Stomach (tissue), 9 donors: ENCODE results near the gene NECTIN4. TPM values are rescaled to one million over a fixed set of nuclear protein-coding genes. Genes with fewer than 3 reads are reported as not detected.

Source experiments
- DNase-seq, 2 donors: peaks; one replicate each; pipeline versions ENCODE4 v3.0.0 to v3.0.0-alpha.2; 2013 to 2019
- H3K27ac ChIP-seq, 5 donors: fragments of 200-600 bp in 4 of 5; sonication (generic) in 4 of 5; one replicate each; pipeline ENCODE4 v1.5.1; 2013 to 2019; ENCODE audit warnings: mild to moderate bottlenecking in 1 of 5, moderate library complexity in 1 of 5
- H3K27me3 ChIP-seq, 3 donors: fragments of 200-600 bp; sonication (generic); one replicate each; pipeline ENCODE4 v1.5.1; 2017 to 2019; ENCODE audit warnings: mixed run types in 1 of 3
- H3K36me3 ChIP-seq, 4 donors: fragments of 200-600 bp; sonication (generic); 1 replicate in 3 of 4; 2 replicates in 1 of 4; pipeline ENCODE4 v1.5.1; 2016 to 2019
- H3K4me1 ChIP-seq, 4 donors: fragments of 200-600 bp; sonication (generic); one replicate each; pipeline ENCODE4 v1.5.1; 2016 to 2019
- H3K4me3 ChIP-seq, 4 donors: fragments of 200-600 bp; sonication (generic) in 3 of 4; one replicate each; pipeline ENCODE4 v1.5.1; 2016 to 2019; ENCODE audit warnings: mild to moderate bottlenecking in 1 of 4
- H3K9me3 ChIP-seq, 4 donors: fragments of 200-600 bp; sonication (generic); one replicate each; pipeline ENCODE4 v1.5.1; 2016 to 2019
- CTCF ChIP-seq, 7 experiments: fragments of 450-650 bp in 4 of 7; fragments of 200-600 bp in 3 of 7; sonication (generic) in 3 of 7; IDR thresholded peaks; one replicate each; pipeline ENCODE4 v1.5.1; 2016 to 2019; ENCODE audit warnings: antibody characterized with exemption in 7 of 7, control low read depth in 2 of 7, mild to moderate bottlenecking in 1 of 7
- EP300 ChIP-seq: sonication (generic); formaldehyde crosslinking; IDR thresholded peaks from one replicate; pipeline ENCODE4 v1.6.1; 2017; ENCODE audit warnings: antibody characterized with exemption
- POLR2A ChIP-seq, 4 donors: fragments of 450-650 bp; IDR thresholded peaks; one replicate each; pipeline ENCODE4 v1.6.1; 2016; ENCODE audit warnings: antibody characterized with exemption in 4 of 4, control low read depth in 2 of 4, mild to moderate bottlenecking in 1 of 4, moderate library complexity in 1 of 4
- POLR2AphosphoS5 ChIP-seq, 3 donors: sonication (generic); formaldehyde crosslinking; IDR thresholded peaks; one replicate each; pipeline ENCODE4 v1.6.1; 2016; ENCODE audit warnings: antibody characterized with exemption in 3 of 3
- WGBS, 5 donors: extraction: QIAGEN DNeasy Blood & Tissue Kit in 3 of 5; methylation state at CpG; one replicate each; pipeline versions ENCODE4 v1.1.5 to v1.1.7; 2013 to 2018; 5-methylcytosine and 5-hydroxymethylcytosine counted together
- intact Hi-C: fragments of 100-400 bp; cut with DNase I; formaldehyde crosslinking; loops from one replicate; pipeline ENCODE4 v1.15.1; 2023; ENCODE audit warnings: low total_unique reads
- polyA plus RNA-seq, 3 donors: library from polyadenylated mRNA; stranded (reverse); fragments of 200-250 nt; gene quantifications; one replicate each; pipeline ENCODE4 v1.2.3, GENCODE V29; 2013
- total RNA-seq, 5 donors: library from RNA; depleted of rRNA; stranded (reverse); fragments of >200 nt; gene quantifications; one replicate each; pipeline versions ENCODE4 v1.1.0 to v1.2.3, GENCODE V29; 2014 to 2016
- donor health status: healthy with polysubstance abuse.
- donor health status: Bipolar disorder and iron deficiency.
- donor health status: healthy.

The NECTIN4 gene
- total and polyA plus RNA-seq, 8 donors: 1.7 to 20.3 (median 5.5) TPM

DNA sequence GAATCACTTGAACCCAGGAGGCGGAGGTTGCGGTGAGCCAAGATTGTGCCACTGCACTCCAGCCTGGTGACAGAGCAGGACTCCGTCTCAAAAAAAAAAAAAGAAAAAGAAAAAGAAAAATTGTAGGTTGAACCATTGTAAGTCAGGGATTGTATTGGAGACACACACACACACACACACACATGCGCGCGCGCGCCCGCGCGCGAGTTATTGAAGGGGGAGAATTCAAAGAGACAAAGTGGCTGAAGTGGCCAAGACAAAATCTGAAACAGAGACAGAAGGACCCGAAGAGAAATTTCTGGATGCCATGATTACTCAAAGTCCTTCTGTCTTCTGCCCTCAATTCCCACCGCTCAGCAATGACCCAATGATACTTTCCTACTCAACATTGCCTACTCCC, 5.1 kb upstream of the NECTIN4 start:
- Histone ChIP-seq H3K9me3 (no peaks in the 10 kb centered on the region), H3K27me3 (no peaks in the 10 kb centered on the region), H3K36me3 (peaks cover 0 to 2% (median 2%) of the 10 kb centered on the region in 4 donors), H3K4me1 (peaks cover 14 to 36% (median 26%) of the 10 kb centered on the region in 4 donors), H3K4me3 (no peak overlapping the region), H3K27ac (no peak overlapping the region)
- intact Hi-C loops: loop anchor here (10.0 kb wide), 1 partner anchor 100 kb away; no protein-coding TSS in a partner anchor
- no peak for DNase-seq
- 85 to 97% (median 96%) methylated on average over 14 of the region's 14 CpGs for WGBS, 5 donors
- no peak for TF ChIP-seq CTCF (IDR thresholded peaks at IDR 0.05)
- no peak for TF ChIP-seq POLR2AphosphoS5 (IDR thresholded peaks at IDR 0.05)
- no peak for TF ChIP-seq EP300
- TF ChIP-seq POLR2A (IDR thresholded peaks at IDR 0.05): no peak

- no peak overlapping the region for H3K4me3 ChIP-seq
- no peaks in the 10 kb centered on the region for H3K27me3 ChIP-seq
- intact Hi-C loops: loop anchor here (10.0 kb wide), 1 partner anchor 98 kb away; no protein-coding TSS in a partner anchor
- DNase-seq: no peak
- peaks cover 9 to 25% (median 13%) of the 10 kb centered on the region in 4 donors for H3K4me1 ChIP-seq
- no peaks in the 10 kb centered on the region for H3K36me3 ChIP-seq
- H3K27ac ChIP-seq: no peak overlapping the region
- TF ChIP-seq CTCF (IDR thresholded peaks at IDR 0.05): no peak
- no peak for TF ChIP-seq POLR2A (IDR thresholded peaks at IDR 0.05)
- no peak for TF ChIP-seq EP300
- no peak for TF ChIP-seq POLR2AphosphoS5 (IDR thresholded peaks at IDR 0.05)
- 62 to 84% (median 68%) methylated on average over 3 of the region's 3 CpGs for WGBS, 5 donors
- H3K9me3 ChIP-seq: no peaks in the 10 kb centered on the region
Measured at GRCh38 chr1:161092621-161093028, 3.3 kb upstream of the NECTIN4 start.

DNA sequence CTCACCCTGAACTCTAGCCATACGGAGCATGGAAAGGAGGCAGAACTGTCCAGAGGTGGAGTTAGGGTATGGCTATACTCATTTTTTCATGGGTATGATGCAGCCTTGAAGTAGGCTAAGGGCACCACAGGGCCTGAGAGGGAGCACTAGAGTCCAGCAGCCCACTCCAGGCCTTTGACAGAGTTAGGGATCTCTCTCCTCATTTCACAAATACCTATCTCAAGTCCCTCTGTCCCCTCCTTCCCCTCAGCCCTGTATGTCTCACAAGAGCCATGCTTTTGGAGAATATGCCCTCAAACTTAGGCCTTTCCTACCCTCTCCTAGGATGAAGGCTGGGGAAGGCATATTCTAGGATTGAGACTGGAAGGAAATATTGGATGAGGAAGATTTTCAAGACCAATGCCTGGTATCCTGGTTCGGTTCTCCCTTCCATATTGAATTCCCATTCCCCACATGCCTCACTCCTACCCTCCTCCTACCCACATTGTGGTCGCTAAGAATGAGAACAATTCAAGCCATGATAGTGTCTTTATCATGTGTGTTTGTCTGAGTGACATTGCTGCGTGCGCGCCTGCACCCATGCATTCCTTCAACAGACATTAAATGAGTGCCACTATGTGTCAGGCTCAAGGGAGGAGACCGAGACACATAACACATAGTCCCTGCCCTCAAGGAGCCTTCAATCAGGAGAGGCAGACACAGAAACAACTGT, 2.6 kb upstream of the NECTIN4 start:
- Histone ChIP-seq H3K9me3 (no peaks in the 10 kb centered on the region), H3K4me3 (no peak overlapping the region), H3K27ac (no peak overlapping the region), H3K36me3 (no peaks in the 10 kb centered on the region), H3K27me3 (no peaks in the 10 kb centered on the region), H3K4me1 (peaks cover 4 to 25% (median 10%) of the 10 kb centered on the region in 4 donors)
- no peak for DNase-seq
- WGBS, 5 donors: 90 to 96% (median 92%) methylated on average over 7 of the region's 7 CpGs
- intact Hi-C loops: loop anchor here (10.0 kb wide), 1 partner anchor 97 kb away; no protein-coding TSS in a partner anchor
- TF ChIP-seq POLR2A (IDR thresholded peaks at IDR 0.05) (no peak), EP300 (no peak), POLR2AphosphoS5 (IDR thresholded peaks at IDR 0.05) (no peak), CTCF (IDR thresholded peaks at IDR 0.05) (no peak)

DNA sequence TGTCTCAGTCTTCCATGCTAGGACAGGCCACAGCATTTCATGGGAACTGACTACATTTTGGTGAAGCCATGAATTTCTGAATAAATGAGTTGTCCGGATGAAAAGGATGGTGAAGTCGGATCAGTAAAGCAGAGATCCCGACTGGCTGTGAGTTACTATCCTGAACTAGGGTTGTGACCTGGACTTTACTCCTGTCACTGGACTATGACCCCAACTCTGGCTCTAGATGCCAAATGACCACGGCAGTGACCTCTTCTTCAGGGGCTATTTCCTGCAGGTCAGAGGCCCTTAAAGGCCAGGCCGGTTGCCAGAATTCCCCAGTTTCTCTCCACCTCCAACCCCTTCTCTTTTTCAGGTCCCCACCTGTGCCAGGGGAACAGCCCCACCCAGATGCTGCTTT, 1.7 kb upstream of the NECTIN4 start:
- H3K4me1 ChIP-seq: peaks cover 3 to 27% (median 15%) of the 10 kb centered on the region in 4 donors
- 78 to 82% (median 79%) methylated on average over 5 of the region's 5 CpGs for WGBS, 5 donors
- TF ChIP-seq POLR2A (IDR thresholded peaks at IDR 0.05): no peak
- no peak for TF ChIP-seq POLR2AphosphoS5 (IDR thresholded peaks at IDR 0.05)
- TF ChIP-seq CTCF (IDR thresholded peaks at IDR 0.05): no peak
- TF ChIP-seq EP300: no peak
- intact Hi-C loops: loop anchor here (10.0 kb wide), 1 partner anchor 96 kb away; no protein-coding TSS in a partner anchor
- H3K36me3 ChIP-seq: no peaks in the 10 kb centered on the region
- no peak for DNase-seq
- H3K9me3 ChIP-seq: no peaks in the 10 kb centered on the region
- H3K27me3 ChIP-seq: no peaks in the 10 kb centered on the region
- no peak overlapping the region for H3K27ac ChIP-seq
- H3K4me3 ChIP-seq: no peak overlapping the region
